Gastroesophageal sphincter (tissue), 4 donors: ENCODE data around the gene OPCML. TPM values are rescaled to one million over a fixed set of nuclear protein-coding genes. Genes with fewer than 3 reads are reported as not detected.

Source experiments
- ATAC-seq: fragments of 150-250 bp; one replicate; pipeline ENCODE4 v1.9.1; 2016; ENCODE audit warnings: mild to moderate bottlenecking, moderate library complexity
- H3K27ac ChIP-seq, 4 donors: fragments of 200-600 bp; sonication (generic) in 3 of 4; 1 replicate in 3 of 4; 2 replicates in 1 of 4; pipeline ENCODE4 v1.5.1; 2016 to 2019
- H3K27me3 ChIP-seq: fragments of 200-600 bp; sonication (generic); one replicate; pipeline ENCODE4 v1.5.1; 2019
- H3K36me3 ChIP-seq, 2 donors: fragments of 200-600 bp; sonication (generic); one replicate each; pipeline ENCODE4 v1.5.1; 2019; ENCODE audit warnings: control low read depth in 1 of 2
- H3K4me1 ChIP-seq, 3 donors: fragments of 200-600 bp; sonication (generic); 1 replicate in 2 of 3; 2 replicates in 1 of 3; pipeline ENCODE4 v1.5.1; 2016 to 2019; ENCODE audit warnings: control low read depth in 2 of 3
- H3K4me3 ChIP-seq, 2 donors: fragments of 200-600 bp; sonication (generic); one replicate each; pipeline ENCODE4 v1.5.1; 2019; ENCODE audit warnings: mild to moderate bottlenecking in 1 of 2, moderate library complexity in 1 of 2
- H3K9me3 ChIP-seq, 3 donors: fragments of 200-600 bp; sonication (generic); one replicate each; pipeline ENCODE4 v1.5.1; 2017 to 2019; ENCODE audit warnings: control low read depth in 2 of 3
- EP300 ChIP-seq: sonication (generic); formaldehyde crosslinking; IDR thresholded peaks from one replicate; pipeline ENCODE4 v1.6.1; 2017; ENCODE audit warnings: antibody characterized with exemption, mild to moderate bottlenecking
- POLR2A ChIP-seq, 2 donors: fragments of 450-650 bp; IDR thresholded peaks; one replicate each; pipeline ENCODE4 v1.6.1; 2017; ENCODE audit warnings: antibody characterized with exemption in 2 of 2, mild to moderate bottlenecking in 2 of 2, moderate library complexity in 1 of 2
- POLR2AphosphoS5 ChIP-seq: sonication (generic); formaldehyde crosslinking; IDR thresholded peaks from one replicate; pipeline ENCODE4 v1.6.1; 2017; ENCODE audit warnings: antibody characterized with exemption
- WGBS, 2 donors: methylation state at CpG; one replicate each; pipeline ENCODE4 v1.1.5; 2018; ENCODE audit warnings: low coverage in 1 of 2; 5-methylcytosine and 5-hydroxymethylcytosine counted together
- total RNA-seq, 4 donors: library from RNA; depleted of rRNA; stranded (reverse); fragments of >200 nt; gene quantifications; one replicate each; pipeline ENCODE4 v1.1.0, GENCODE V29; 2016
- TF ChIP-seq, protein P1 (sequence below), 4 experiments: fragments of 200-600 bp in 2 of 4; fragments of 450-650 bp in 2 of 4; sonication (generic) in 1 of 4; IDR thresholded peaks; one replicate each; pipeline ENCODE4 v1.5.1; 2017 to 2019; ENCODE audit warnings: antibody characterized with exemption in 4 of 4, mild to moderate bottlenecking in 2 of 4, moderate library complexity in 2 of 4

The OPCML gene
- total RNA-seq, 4 donors from 2014 or later = 0.13 to 0.93 (median 0.33) TPM

DNA sequence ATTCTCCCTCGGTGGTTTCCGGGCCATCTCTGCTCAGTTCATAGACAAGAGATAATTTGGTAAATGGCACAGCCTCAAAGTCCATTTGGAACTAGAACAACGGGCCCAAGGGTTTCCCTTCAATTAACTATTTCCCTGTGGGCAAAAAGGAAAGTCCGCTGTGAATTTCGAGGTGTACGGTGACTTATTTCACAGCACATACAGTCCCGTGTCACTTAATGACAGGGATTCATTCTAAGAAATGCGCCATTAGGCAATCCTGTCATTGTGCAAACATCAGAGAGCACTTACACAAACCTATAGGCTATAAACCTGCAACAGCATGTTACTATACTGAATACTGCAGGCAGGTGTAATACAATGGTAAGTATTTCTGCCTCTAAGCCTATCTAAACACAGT is 551.6 kb downstream of the OPCML start:
- H3K4me1 ChIP-seq = no peaks in the 10 kb centered on the region
- H3K36me3 ChIP-seq = no peaks in the 10 kb centered on the region
- H3K27me3 ChIP-seq = no peaks in the 10 kb centered on the region
- no peak overlapping the region for H3K4me3 ChIP-seq
- no peak overlapping the region for H3K27ac ChIP-seq
- TF ChIP-seq EP300 (no peak), POLR2A (IDR thresholded peaks at IDR 0.05) (no peak), POLR2AphosphoS5 (no peak)
- TF ChIP-seq, protein P1, sequence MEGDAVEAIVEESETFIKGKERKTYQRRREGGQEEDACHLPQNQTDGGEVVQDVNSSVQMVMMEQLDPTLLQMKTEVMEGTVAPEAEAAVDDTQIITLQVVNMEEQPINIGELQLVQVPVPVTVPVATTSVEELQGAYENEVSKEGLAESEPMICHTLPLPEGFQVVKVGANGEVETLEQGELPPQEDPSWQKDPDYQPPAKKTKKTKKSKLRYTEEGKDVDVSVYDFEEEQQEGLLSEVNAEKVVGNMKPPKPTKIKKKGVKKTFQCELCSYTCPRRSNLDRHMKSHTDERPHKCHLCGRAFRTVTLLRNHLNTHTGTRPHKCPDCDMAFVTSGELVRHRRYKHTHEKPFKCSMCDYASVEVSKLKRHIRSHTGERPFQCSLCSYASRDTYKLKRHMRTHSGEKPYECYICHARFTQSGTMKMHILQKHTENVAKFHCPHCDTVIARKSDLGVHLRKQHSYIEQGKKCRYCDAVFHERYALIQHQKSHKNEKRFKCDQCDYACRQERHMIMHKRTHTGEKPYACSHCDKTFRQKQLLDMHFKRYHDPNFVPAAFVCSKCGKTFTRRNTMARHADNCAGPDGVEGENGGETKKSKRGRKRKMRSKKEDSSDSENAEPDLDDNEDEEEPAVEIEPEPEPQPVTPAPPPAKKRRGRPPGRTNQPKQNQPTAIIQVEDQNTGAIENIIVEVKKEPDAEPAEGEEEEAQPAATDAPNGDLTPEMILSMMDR (IDR thresholded peaks at IDR 0.05) = no peak
- no peaks in the 10 kb centered on the region for H3K9me3 ChIP-seq
- 87 to 96% methylated on average over 8 of the region's 8 CpGs for WGBS, 2 donors
- ATAC-seq = no peak

- no peaks in the 10 kb centered on the region for H3K27me3 ChIP-seq
- no peaks in the 10 kb centered on the region for H3K4me1 ChIP-seq
- no peak overlapping the region for H3K27ac ChIP-seq
- H3K9me3 ChIP-seq = no peaks in the 10 kb centered on the region
- no peak overlapping the region for H3K4me3 ChIP-seq
- H3K36me3 ChIP-seq = no peaks in the 10 kb centered on the region
- TF ChIP-seq, protein P1 (IDR thresholded peaks at IDR 0.05) = no peak
- TF ChIP-seq POLR2AphosphoS5 (no peak), EP300 (no peak), POLR2A (IDR thresholded peaks at IDR 0.05) (no peak)
- 73 to 77% methylated on average over 4 of the region's 4 CpGs for WGBS, 2 donors
- ATAC-seq = no peak
These were observed 554.6 kb downstream of the OPCML start for GRCh38 chr11:132977746-132978145.

GRCh38 chr11:132977241-132977640 is 555.1 kb downstream of the OPCML start:
- Histone ChIP-seq H3K27me3 (no peaks in the 10 kb centered on the region), H3K4me3 (no peak overlapping the region), H3K27ac (no peak overlapping the region), H3K9me3 (no peaks in the 10 kb centered on the region), H3K4me1 (no peaks in the 10 kb centered on the region), H3K36me3 (no peaks in the 10 kb centered on the region)
- WGBS, 2 donors = 90 to 94% methylated on average over 2 of the region's 2 CpGs
- no peak for ATAC-seq
- no peak for TF ChIP-seq POLR2A (IDR thresholded peaks at IDR 0.05)
- TF ChIP-seq, protein P1 (IDR thresholded peaks at IDR 0.05) = no peak
- no peak for TF ChIP-seq POLR2AphosphoS5
- no peak for TF ChIP-seq EP300

DNA sequence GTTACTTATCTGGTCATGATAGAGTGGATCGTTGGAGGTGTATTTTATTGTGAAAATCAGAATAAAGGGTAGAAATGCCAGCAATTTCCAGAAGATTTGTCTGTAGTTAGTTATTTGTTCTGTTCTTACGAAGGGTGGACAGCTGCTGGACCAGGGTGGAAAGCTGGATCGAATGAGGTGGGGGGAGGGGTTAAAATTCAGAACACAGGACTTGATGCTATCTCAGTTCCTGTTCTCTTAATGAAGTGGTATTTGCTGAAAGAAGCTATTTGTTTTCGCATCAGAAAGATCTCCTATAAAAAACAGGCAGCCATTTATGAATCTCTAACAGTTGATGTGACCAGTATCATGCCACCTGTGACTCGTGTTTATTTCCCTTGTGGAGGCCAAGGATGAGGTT is 556.2 kb downstream of the OPCML start:
- ATAC-seq = no peak
- Histone ChIP-seq H3K9me3 (no peaks in the 10 kb centered on the region), H3K36me3 (no peaks in the 10 kb centered on the region), H3K27me3 (no peaks in the 10 kb centered on the region), H3K27ac (no peak overlapping the region), H3K4me1 (no peaks in the 10 kb centered on the region), H3K4me3 (no peak overlapping the region)
- TF ChIP-seq POLR2AphosphoS5 = no peak
- TF ChIP-seq, protein P1 (IDR thresholded peaks at IDR 0.05) = no peak
- no peak for TF ChIP-seq EP300
- TF ChIP-seq POLR2A (IDR thresholded peaks at IDR 0.05) = no peak
- 71 to 72% methylated on average over 4 to 5 of the region's 5 CpGs for whole genome bisulfite sequencing, 2 donors

DNA sequence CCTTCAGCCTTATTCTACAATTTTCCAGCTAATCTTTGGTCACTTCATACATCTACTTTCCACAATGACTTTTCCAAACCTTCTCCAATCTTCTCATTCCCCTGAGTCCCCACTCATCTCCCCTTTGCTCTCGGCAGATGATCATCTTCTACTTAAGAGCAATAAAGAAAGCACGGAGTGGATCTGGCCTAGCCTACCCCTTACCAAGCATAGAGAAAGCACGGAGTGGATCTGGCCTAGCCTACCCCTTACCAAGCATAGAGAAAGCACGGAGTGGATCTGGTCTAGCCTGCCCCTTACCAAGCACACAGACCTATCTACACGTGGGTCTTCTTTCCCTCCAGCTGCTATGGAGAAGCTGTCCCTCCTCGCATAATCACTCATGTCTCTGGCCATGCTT is 558.6 kb downstream of the OPCML start:
- 62 to 64% methylated on average over 4 of the region's 6 CpGs for WGBS, 2 donors
- TF ChIP-seq EP300 (no peak), POLR2AphosphoS5 (no peak), POLR2A (IDR thresholded peaks at IDR 0.05) (no peak)
- TF ChIP-seq, protein P1 (IDR thresholded peaks at IDR 0.05) = no peak
- H3K4me1 ChIP-seq = no peaks in the 10 kb centered on the region

More for the DNA sequence above, 558.6 kb downstream of the OPCML start:
- Histone ChIP-seq H3K27ac (no peak overlapping the region), H3K27me3 (no peaks in the 10 kb centered on the region), H3K36me3 (no peaks in the 10 kb centered on the region), H3K9me3 (no peaks in the 10 kb centered on the region), H3K4me3 (no peak overlapping the region)
- ATAC-seq = no peak
